ENCODE measurements around the gene NOTCH1.

The NOTCH1 gene

DNA sequence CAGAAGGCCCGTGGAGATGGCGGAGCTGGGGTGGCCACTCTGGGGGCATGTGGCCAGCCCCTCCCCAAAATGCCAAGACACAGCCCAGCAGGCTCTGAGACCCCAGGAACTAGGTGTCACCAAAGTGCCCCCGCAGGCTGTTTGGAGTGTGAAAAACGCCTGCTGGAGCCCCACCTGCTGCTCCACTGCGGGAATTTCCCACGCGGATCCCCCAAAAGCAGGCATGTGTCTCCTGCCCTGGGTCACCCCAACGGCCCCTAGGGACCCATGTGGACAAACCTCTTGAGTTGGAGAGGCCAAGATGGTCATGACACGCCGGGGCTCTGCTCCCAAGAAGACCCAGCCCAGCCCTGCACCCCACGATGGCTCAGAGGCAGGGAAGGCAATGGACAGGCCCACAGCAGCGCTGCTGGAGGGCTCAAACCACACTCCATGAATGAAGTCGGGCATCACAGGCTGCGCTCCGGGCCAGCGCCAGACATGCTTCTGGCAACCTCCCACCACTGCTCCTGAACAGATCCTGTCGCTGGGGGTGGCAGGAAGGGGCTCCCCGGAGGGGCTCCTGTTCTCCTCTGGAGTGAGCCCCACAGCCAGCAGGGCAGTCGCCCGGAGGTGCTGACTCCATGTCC lies 15.3 kb downstream of the NOTCH1 start:
- no peak for DNase-seq (ENCODE audit: low read depth)
- TF ChIP-seq, protein P1, sequence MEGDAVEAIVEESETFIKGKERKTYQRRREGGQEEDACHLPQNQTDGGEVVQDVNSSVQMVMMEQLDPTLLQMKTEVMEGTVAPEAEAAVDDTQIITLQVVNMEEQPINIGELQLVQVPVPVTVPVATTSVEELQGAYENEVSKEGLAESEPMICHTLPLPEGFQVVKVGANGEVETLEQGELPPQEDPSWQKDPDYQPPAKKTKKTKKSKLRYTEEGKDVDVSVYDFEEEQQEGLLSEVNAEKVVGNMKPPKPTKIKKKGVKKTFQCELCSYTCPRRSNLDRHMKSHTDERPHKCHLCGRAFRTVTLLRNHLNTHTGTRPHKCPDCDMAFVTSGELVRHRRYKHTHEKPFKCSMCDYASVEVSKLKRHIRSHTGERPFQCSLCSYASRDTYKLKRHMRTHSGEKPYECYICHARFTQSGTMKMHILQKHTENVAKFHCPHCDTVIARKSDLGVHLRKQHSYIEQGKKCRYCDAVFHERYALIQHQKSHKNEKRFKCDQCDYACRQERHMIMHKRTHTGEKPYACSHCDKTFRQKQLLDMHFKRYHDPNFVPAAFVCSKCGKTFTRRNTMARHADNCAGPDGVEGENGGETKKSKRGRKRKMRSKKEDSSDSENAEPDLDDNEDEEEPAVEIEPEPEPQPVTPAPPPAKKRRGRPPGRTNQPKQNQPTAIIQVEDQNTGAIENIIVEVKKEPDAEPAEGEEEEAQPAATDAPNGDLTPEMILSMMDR (IDR thresholded peaks at IDR 0.05; ENCODE audit: control insufficient read depth, insufficient read depth, low read depth, low read length, missing control alignments) = no peak

DNA sequence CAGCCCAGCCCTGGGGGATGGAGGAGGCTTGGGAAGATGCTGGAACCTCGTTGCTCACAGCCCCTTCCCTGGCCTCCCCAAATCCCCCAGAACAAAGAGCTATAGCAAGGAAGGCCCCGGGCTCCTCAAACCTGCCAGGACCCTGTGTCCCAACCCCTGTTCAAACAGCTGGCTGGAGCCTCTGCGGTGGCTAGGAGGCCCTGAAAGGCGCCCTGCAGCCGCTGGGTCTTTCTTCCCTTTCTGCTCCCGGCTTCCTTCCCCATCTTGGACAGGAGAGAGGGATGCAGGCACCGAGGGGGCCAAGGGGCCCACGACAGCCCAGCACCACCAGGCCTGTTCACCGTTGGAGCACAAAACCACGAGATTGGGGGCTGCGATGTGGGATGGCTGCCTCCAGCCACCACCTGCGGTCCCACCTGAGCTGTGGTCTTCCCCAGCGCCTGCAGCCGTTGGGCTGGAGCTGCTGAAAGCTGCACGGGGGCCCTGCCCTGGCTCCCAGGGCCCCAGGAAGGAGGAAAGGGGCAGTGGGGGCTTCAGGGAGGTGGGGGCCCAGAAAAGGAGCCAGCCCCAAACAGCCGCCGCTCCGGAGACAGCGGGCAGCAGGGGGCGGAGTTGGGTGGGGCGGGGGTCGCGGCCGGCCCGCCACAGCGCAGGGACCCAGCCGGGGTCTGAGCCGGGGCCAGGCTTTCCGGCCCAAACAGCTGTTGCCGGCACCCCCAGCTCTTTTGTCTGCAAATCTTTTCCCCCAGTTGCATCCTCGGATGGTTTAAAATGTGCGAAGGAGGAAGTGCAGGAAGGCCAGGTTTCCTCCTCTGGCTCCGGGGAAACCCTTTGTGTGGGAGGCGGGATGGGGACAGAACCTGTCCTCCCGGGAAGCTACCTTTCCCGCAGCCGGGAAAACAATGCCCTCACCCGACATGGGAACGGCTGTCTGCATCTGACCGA lies 16.1 kb downstream of the NOTCH1 start:
- TF ChIP-seq, protein P1 (IDR thresholded peaks at IDR 0.05; ENCODE audit: control insufficient read depth, insufficient read depth, low read depth, low read length, missing control alignments) = no peak
- DNase-seq (ENCODE audit: low read depth) = no peak
- no peak overlapping the region for H3K4me3 ChIP-seq (ENCODE audit: control insufficient read depth, low read depth, low read length)

More for the DNA sequence above, 15.3 kb downstream of the NOTCH1 start:
- H3K4me3 ChIP-seq (ENCODE audit: control insufficient read depth, low read depth, low read length) = no peak overlapping the region

DNA sequence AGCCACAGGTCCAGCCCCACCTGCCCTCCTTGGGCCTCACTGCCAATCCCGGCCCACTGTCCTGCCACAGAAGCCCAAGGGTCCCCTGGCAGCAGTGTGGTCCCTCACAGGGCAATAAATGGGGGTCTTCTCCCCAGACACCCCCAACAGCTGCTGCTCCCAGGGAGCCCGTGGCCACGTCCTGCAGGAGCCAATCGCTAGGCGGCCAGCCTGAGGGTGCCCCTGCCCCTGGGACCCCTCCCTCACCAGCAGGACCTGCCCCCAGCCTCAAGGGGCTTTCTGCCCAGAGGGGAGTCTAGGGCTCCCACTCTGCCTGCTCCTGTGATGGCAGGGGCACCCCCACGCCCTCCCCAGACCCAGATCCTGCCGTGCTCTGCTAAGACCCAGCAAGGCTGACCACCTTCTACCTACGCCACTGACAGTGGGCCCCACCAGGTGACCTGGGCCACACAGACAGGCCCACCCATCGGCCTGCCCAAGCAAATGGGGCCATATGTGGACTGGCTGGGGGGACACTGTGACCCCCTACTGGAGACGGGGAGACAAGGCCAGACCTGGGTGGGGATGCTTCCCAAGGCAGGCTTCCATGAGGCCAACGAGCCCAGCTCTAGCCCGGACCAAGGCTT lies 17.0 kb downstream of the NOTCH1 start:
- DNase-seq (ENCODE audit: low read depth) = no peak
- TF ChIP-seq, protein P1 (IDR thresholded peaks at IDR 0.05; ENCODE audit: control insufficient read depth, insufficient read depth, low read depth, low read length, missing control alignments) = no peak
- no peak overlapping the region for H3K4me3 ChIP-seq (ENCODE audit: control insufficient read depth, low read depth, low read length)

DNA sequence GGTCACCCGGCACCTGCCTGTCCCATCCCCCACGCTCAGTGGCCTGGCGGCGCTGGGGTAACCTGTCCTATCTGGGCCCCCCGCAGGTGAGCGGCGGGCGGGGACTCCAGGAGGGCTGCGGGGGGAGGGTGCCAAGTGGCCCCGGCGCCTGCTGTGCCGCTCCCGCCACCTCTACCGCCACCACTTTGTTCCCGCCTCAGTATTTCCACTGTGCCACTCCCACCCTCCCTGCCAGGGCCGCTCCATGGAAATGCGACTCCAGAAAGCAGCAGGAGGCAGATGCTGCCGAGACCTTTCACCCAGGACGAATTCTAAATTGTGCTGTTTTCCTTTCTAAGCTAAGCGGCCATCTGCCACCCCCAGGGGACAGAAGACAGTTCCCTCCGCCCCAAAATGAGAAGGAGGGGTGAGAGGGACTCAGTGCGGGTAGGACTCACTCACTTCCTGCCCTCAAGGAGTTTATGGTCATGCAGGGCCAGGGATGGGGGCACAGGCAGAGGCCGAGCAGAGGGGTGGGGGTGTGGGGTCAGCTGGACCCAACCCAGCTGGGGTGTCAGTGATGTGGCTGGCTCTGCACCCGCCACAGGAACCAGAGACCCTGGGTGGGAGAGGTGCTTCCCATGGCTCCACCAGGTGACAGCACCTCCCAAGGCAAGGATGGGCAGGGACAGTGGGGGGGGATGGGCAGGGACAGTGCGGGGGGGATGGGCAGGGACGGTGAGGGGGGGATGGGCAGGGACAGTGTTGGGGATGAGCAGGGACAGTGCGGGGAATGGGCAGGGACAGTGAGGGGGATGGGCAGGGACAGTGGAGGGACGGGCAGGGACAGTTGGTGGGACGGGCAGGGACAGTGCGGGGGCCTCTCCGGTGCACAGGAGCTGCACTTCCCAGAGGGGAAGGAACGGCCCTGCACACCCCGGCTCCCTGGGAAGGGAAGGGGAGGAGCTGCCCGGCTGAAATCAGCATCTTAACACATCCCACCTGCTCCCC lies 17.8 kb downstream of the NOTCH1 start:
- no peak overlapping the region for H3K4me3 ChIP-seq (ENCODE audit: control insufficient read depth, low read depth, low read length)
- no peak for DNase-seq (ENCODE audit: low read depth)
- TF ChIP-seq, protein P1 (IDR thresholded peaks at IDR 0.05; ENCODE audit: control insufficient read depth, insufficient read depth, low read depth, low read length, missing control alignments) = no peak

DNA sequence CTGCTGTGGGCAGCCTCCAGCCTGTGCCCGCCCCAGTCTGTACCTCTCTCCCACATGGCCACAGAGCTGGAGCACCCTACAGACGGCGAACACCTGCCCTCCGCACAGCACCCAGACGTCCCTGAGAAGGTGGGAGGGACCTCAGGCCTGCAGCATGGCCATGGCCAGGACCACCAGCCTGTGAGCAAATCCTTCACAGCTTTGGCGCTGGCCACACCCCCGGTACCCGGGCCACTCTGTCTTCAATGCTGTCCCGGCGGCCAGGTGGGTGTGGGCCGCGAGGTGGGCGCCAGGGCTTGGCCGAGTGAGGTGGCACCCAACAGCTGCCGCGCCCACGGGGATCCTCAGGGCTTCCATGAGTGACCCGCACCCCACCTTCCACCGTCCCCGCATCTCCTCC lies 18.7 kb downstream of the NOTCH1 start:
- no peak overlapping the region for H3K4me3 ChIP-seq (ENCODE audit: control insufficient read depth, low read depth, low read length)
- TF ChIP-seq, protein P1 (IDR thresholded peaks at IDR 0.05; ENCODE audit: control insufficient read depth, insufficient read depth, low read depth, low read length, missing control alignments) = no peak
- no peak for DNase-seq (ENCODE audit: low read depth)

All from AG09309 (cell line).